OCI-LY1 (cell line): ENCODE results near the gene SLC5A3.

ENCODE experiments used
- CTCF ChIP-seq: fragments of 200-600 bp; sonication (generic), shearing (Covaris generic); IDR thresholded peaks from 2 replicates; pipeline ENCODE4 v1.5.1; 2017; ENCODE audit warnings: mild to moderate bottlenecking, antibody characterized with exemption, low read length, moderate library complexity, mixed read lengths
- EZH2 ChIP-seq: fragments of 200-600 bp; sonication (generic), shearing (Covaris generic); IDR thresholded peaks from 2 replicates; pipeline ENCODE4 v1.8.0; 2017; ENCODE audit warnings: borderline replicate concordance, mixed run types, mild to moderate bottlenecking, antibody characterized with exemption, low read length, moderate library complexity, mixed read lengths

- TF ChIP-seq EZH2, result no peak
- no peak for TF ChIP-seq CTCF
These were observed 11.8 kb downstream of the SLC5A3 start for GRCh38 chr21:34085129-34085528.
